NCI-H1092 treated with DMSO at 0.1 percent for 48 hours (cell line): Measurements from ENCODE around the gene CFAP92.
"Not testable (repeated sequence)": the region's sequence is repeated elsewhere in the genome, so short reads cannot be mapped to it uniquely, and the experiment has no call there.

Experiments
- DNase-seq: peaks from one replicate; lab custom pipeline; 2025; lab: John Stamatoyannopoulos, UW

The CFAP92 gene

GRCh38 chr3:128889139-128889894 is 104.6 kb downstream of the CFAP92 start:
- DNase-seq: no peak

- DNase-seq: no peak
Observed at GRCh38 chr3:128884992-128885391, 108.9 kb downstream of the CFAP92 start.

GRCh38 chr3:128882719-128883118 is 111.2 kb downstream of the CFAP92 start:
- no peak for DNase-seq

GRCh38 chr3:128881576-128881975 is 112.3 kb downstream of the CFAP92 start:
- no peak for DNase-seq

GRCh38 chr3:128880455-128880854 is 113.4 kb downstream of the CFAP92 start:
- DNase-seq: not testable (repeated sequence)

- no peak for DNase-seq
Observed at GRCh38 chr3:128879991-128880390, 113.9 kb downstream of the CFAP92 start.

- DNase-seq: peak; percentile 98
Observed at GRCh38 chr3:128879125-128879969, 114.5 kb downstream of the CFAP92 start, which contains the start of gene ACAD9. Gene ACAD9 (plus strand): TSS chr3:128879620. CDS start chr3:128879692, 72 bp downstream.

GRCh38 chr3:128878556-128879124 is 115.2 kb downstream of the CFAP92 start:
- DNase-seq: peak; percentile 54

GRCh38 chr3:128878011-128878457 is 115.8 kb downstream of the CFAP92 start:
- no peak for DNase-seq

GRCh38 chr3:128875556-128876120 is 118.2 kb downstream of the CFAP92 start:
- DNase-seq: peak; percentile 12

- DNase-seq: no peak
Observed at GRCh38 chr3:128874481-128875180, 119.2 kb downstream of the CFAP92 start.

GRCh38 chr3:128873244-128874022 is 120.4 kb downstream of the CFAP92 start:
- no peak for DNase-seq

- no peak for DNase-seq
Observed at GRCh38 chr3:128872744-128873143, 121.1 kb downstream of the CFAP92 start.

- no peak for DNase-seq
Observed at GRCh38 chr3:128872282-128872681, 121.6 kb downstream of the CFAP92 start.

- DNase-seq: no peak
Observed at GRCh38 chr3:128870347-128870746, 123.5 kb downstream of the CFAP92 start.

- DNase-seq: no peak
Observed at GRCh38 chr3:128867200-128868125, 126.4 kb downstream of the CFAP92 start.

- not testable (repeated sequence) for DNase-seq
Observed at GRCh38 chr3:128864849-128865804, 128.7 kb downstream of the CFAP92 start.

GRCh38 chr3:128864351-128864811 is 129.5 kb downstream of the CFAP92 start:
- no peak for DNase-seq
